Measurements from ENCODE around the gene QSER1.
"Not testable (repeated sequence)": the region's sequence is repeated elsewhere in the genome, so short reads cannot be mapped to it uniquely, and the experiment has no call there.

GRCh38 chr11:32937283-32937682 lies 44.7 kb downstream of the QSER1 start:
- TF ChIP-seq, protein P1, sequence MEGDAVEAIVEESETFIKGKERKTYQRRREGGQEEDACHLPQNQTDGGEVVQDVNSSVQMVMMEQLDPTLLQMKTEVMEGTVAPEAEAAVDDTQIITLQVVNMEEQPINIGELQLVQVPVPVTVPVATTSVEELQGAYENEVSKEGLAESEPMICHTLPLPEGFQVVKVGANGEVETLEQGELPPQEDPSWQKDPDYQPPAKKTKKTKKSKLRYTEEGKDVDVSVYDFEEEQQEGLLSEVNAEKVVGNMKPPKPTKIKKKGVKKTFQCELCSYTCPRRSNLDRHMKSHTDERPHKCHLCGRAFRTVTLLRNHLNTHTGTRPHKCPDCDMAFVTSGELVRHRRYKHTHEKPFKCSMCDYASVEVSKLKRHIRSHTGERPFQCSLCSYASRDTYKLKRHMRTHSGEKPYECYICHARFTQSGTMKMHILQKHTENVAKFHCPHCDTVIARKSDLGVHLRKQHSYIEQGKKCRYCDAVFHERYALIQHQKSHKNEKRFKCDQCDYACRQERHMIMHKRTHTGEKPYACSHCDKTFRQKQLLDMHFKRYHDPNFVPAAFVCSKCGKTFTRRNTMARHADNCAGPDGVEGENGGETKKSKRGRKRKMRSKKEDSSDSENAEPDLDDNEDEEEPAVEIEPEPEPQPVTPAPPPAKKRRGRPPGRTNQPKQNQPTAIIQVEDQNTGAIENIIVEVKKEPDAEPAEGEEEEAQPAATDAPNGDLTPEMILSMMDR (IDR thresholded peaks at IDR 0.05; ENCODE audit: poor library complexity), result not testable (repeated sequence)
- not testable (repeated sequence) for TF ChIP-seq EZH2phosphoT487 (IDR thresholded peaks at IDR 0.05; ENCODE audit: low read depth, severe bottlenecking, unreplicated experiment)
